DND-41 (cell line): Measurements from ENCODE around the gene SLC27A1.

Source experiments
- ATAC-seq: fragments of 200-7000 bp; cut with Tn5 transposase; 3 replicates; pipeline ENCODE4 v1.9.1; 2021; ENCODE audit warnings: low read depth; ENCODE audit not compliant: insufficient read depth
- DNase-seq: peaks from one replicate; pipeline ENCODE4 v3.0.0-alpha.2; 2020
- H2AFZ ChIP-seq: 2 replicates; pipeline ENCODE4 v1.6.0; 2012; ENCODE audit warnings: low read depth, low read length
- H3K27ac ChIP-seq: 2 replicates; pipeline ENCODE4 v1.5.1; 2012; ENCODE audit warnings: low read length, inconsistent platforms
- H3K27me3 ChIP-seq: fragments of 200-600 bp; sonication (generic); 2 replicates; pipeline ENCODE4 v1.6.0; 2012; ENCODE audit warnings: low read length, mild to moderate bottlenecking, inconsistent platforms; ENCODE audit not compliant: insufficient read depth, poor library complexity
- H3K36me3 ChIP-seq: 2 replicates; pipeline ENCODE4 v1.5.1; 2012; ENCODE audit warnings: low read length, inconsistent platforms; ENCODE audit not compliant: insufficient read depth
- H3K4me1 ChIP-seq: 2 replicates; pipeline ENCODE4 v1.5.1; 2012; ENCODE audit warnings: mild to moderate bottlenecking, low read length; ENCODE audit not compliant: insufficient read depth
- H3K4me2 ChIP-seq: 2 replicates; pipeline ENCODE4 v1.6.0; 2012; ENCODE audit warnings: mild to moderate bottlenecking, moderate library complexity, low read length, inconsistent platforms; ENCODE audit not compliant: insufficient read depth
- H3K4me3 ChIP-seq, 2 experiments: fragments of 200-600 bp in 1 of 2; shearing (Covaris generic) in 1 of 2; 2 replicates each; pipeline ENCODE4 v1.5.1; 2012 to 2016; ENCODE audit warnings: inconsistent platforms in 2 of 2, low read length in 2 of 2, mild to moderate bottlenecking in 2 of 2, low read depth in 1 of 2, moderate library complexity in 1 of 2
- H3K79me2 ChIP-seq: 2 replicates; pipeline ENCODE4 v1.6.0; 2012; ENCODE audit warnings: low read length, inconsistent platforms; ENCODE audit not compliant: insufficient read depth
- H3K9ac ChIP-seq: 2 replicates; pipeline ENCODE4 v1.6.0; 2012; ENCODE audit warnings: low read depth, mild to moderate bottlenecking, inconsistent platforms, low read length, moderate library complexity
- H3K9me3 ChIP-seq: 2 replicates; pipeline ENCODE4 v1.5.1; 2012; ENCODE audit warnings: low read length, moderate library complexity, mild to moderate bottlenecking, inconsistent platforms; ENCODE audit not compliant: insufficient read depth, severe bottlenecking
- H4K20me1 ChIP-seq: 2 replicates; pipeline ENCODE4 v1.6.0; 2012; ENCODE audit warnings: low read length; ENCODE audit not compliant: insufficient read depth
- EZH2 ChIP-seq: IDR thresholded peaks from 3 replicates; pipeline ENCODE4 v1.6.1; 2012; ENCODE audit warnings: borderline replicate concordance, low read depth, mild to moderate bottlenecking, moderate library complexity, low read length, inconsistent platforms; ENCODE audit not compliant: severe bottlenecking
- TF ChIP-seq, protein P1 (sequence below): IDR thresholded peaks from 2 replicates; pipeline ENCODE4 v1.5.1; 2012; ENCODE audit warnings: borderline replicate concordance, low read length, moderate library complexity, mild to moderate bottlenecking; ENCODE audit not compliant: poor library complexity, severe bottlenecking; ENCODE audit errors: extremely low read depth

SLC27A1 gene

DNA sequence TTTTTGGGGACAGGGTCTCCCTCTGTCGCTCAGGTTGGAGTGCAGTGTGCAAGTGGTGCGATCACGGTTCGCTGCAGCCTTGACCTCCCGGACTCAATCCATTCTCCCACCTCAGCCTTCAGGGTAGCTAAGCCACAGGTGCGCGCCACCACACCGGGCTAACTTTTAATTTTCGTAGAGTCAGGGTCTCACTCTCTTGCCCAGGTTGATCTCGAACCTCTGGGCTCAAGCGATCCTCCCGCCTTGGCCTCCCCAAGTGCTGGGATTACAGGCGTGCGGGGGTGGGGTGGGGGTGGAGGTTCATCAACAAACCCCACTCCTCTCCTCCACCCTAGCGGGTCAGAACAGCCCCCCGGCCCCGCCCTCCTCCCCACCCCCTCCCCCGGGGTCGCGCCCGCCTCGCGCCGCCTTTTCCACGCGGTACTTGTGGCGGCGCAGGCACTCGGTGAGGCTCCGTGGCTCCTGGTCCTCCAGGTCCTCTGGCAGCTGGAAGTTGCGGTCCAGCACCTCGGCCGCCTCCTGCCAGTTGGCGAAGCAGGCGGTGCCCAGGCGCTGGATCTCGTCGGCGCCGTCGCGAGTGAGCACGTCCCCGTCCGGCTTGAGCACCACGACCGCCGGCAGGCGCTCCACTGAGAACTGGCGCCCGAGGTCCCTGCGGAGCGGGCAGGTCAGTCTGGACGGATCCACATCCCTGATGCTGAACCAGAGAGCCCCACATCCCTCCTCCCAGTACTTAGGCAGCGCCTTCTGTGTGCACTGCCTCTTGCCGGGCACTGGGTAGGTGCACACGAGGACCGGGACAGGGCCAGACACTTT is 14.8 kb upstream of the SLC27A1 start:
- ATAC-seq (no peak), DNase-seq (no peak)
- TF ChIP-seq EZH2 = no peak
- TF ChIP-seq, protein P1, sequence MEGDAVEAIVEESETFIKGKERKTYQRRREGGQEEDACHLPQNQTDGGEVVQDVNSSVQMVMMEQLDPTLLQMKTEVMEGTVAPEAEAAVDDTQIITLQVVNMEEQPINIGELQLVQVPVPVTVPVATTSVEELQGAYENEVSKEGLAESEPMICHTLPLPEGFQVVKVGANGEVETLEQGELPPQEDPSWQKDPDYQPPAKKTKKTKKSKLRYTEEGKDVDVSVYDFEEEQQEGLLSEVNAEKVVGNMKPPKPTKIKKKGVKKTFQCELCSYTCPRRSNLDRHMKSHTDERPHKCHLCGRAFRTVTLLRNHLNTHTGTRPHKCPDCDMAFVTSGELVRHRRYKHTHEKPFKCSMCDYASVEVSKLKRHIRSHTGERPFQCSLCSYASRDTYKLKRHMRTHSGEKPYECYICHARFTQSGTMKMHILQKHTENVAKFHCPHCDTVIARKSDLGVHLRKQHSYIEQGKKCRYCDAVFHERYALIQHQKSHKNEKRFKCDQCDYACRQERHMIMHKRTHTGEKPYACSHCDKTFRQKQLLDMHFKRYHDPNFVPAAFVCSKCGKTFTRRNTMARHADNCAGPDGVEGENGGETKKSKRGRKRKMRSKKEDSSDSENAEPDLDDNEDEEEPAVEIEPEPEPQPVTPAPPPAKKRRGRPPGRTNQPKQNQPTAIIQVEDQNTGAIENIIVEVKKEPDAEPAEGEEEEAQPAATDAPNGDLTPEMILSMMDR = no peak
- Histone ChIP-seq H3K36me3 (no peaks in the 10 kb centered on the region), H3K4me1 (peaks cover 4% of the 10 kb centered on the region; the same call in 1 of the 2 replicates), H3K9me3 (no peaks in the 10 kb centered on the region), H3K27me3 (no peaks in the 10 kb centered on the region), H3K9ac (no peak overlapping the region), H4K20me1 (no peaks in the 10 kb centered on the region), H3K79me2 (no peaks in the 10 kb centered on the region), H3K4me3 (no peak overlapping the region), H2AFZ (no peak overlapping the region), H3K27ac (no peak overlapping the region), H3K4me2 (no peak overlapping the region)

GRCh38 chr19:17456127-17456526 is 14.2 kb upstream of the SLC27A1 start:
- no peaks in the 10 kb centered on the region for H3K27me3 ChIP-seq
- H3K79me2 ChIP-seq = no peaks in the 10 kb centered on the region
- no peaks in the 10 kb centered on the region for H4K20me1 ChIP-seq
- ATAC-seq (no peak), DNase-seq (no peak)
- TF ChIP-seq EZH2 = no peak
- TF ChIP-seq, protein P1 = no peak
- no peak overlapping the region for H2AFZ ChIP-seq
- H3K9me3 ChIP-seq = no peaks in the 10 kb centered on the region
- H3K36me3 ChIP-seq = no peaks in the 10 kb centered on the region
- no peak overlapping the region for H3K4me3 ChIP-seq
- no peak overlapping the region for H3K4me2 ChIP-seq
- H3K9ac ChIP-seq = no peak overlapping the region
- H3K4me1 ChIP-seq = no peaks in the 10 kb centered on the region
- H3K27ac ChIP-seq = no peak overlapping the region

GRCh38 chr19:17457616-17458015 is 12.7 kb upstream of the SLC27A1 start:
- Histone ChIP-seq H3K79me2 (no peaks in the 10 kb centered on the region), H3K4me2 (no peak overlapping the region), H4K20me1 (no peaks in the 10 kb centered on the region), H3K9ac (no peak overlapping the region), H3K9me3 (no peaks in the 10 kb centered on the region), H3K4me1 (no peaks in the 10 kb centered on the region), H3K4me3 (no peak overlapping the region), H3K27ac (no peak overlapping the region), H2AFZ (no peak overlapping the region), H3K27me3 (no peaks in the 10 kb centered on the region), H3K36me3 (no peaks in the 10 kb centered on the region)
- TF ChIP-seq EZH2 = no peak
- TF ChIP-seq, protein P1 = no peak
- ATAC-seq (no peak), DNase-seq (no peak)
